ENCODE results near the gene PCSK7. TPM values are rescaled to one million over a fixed set of nuclear protein-coding genes. Genes with fewer than 3 reads are reported as not detected.

Gene PCSK7
- total RNA-seq, 1 experiment from 2014 or later, result 50.7 TPM

DNA sequence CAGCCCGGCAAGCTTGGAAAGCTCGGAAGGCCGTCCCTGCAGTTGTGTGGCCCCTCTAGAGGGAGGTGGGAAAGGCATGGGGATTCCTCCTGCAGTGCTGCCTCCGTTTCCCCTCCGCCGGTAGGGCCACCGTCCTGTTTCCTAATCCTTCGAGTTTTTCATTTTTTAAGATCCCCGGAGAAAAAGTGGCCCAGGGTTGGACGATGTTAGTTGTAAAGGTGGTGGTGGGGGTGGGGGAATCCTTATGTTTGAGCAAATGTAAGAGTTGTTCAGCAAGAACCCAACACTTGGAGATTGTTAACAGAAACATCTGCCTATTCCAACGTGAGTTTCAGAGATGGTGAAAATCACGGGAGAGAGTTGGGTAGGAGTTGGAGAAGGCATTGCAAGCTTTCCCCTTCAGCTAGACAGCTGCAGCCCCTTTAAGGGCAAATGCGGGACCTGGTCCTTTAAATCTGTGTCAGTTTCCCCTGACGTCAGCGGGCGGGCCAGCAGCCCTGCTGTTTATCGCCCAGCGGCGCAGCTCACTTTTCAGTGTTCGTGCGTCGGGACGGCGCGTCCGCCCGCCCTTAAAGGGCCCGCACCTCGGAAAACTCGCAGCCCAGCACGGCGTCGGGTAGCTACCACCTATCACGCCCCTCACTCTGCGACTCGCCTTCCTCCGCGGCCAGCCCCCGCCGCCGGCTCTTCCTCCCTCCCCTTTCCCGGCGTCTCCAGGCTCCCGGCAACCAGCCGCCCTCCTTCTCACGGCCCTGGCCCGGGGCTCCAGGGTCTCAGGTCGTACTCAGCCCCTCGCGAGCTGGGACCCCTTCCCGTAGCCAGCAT is 53.5 kb downstream of the PCSK7 start, which contains the start of gene SIDT2:
Gene SIDT2 (plus strand): TSS at position 534 of the 825 bp plus-strand sequence. CDS start 521 bp downstream, outside the sequence.
- H2BK5ac ChIP-seq (ENCODE audit: insufficient read length, low read length), result peak within 1 kb of the TSS; percentile 48
- no peak within 1 kb of the TSS for H3K56ac ChIP-seq (ENCODE audit: insufficient read length, low read depth, low read length)
- H2AK5ac ChIP-seq (ENCODE audit: insufficient read length, low read length), result no peak within 1 kb of the TSS
- H2BK12ac ChIP-seq (ENCODE audit: insufficient read length, low read depth, low read length), result no peak within 1 kb of the TSS
- H3K4me1 ChIP-seq (ENCODE audit: insufficient read depth, low read length), result peaks cover 6% of the 10 kb centered on the region; the same call in 1 of the 2 replicates
- TF ChIP-seq, protein P1, sequence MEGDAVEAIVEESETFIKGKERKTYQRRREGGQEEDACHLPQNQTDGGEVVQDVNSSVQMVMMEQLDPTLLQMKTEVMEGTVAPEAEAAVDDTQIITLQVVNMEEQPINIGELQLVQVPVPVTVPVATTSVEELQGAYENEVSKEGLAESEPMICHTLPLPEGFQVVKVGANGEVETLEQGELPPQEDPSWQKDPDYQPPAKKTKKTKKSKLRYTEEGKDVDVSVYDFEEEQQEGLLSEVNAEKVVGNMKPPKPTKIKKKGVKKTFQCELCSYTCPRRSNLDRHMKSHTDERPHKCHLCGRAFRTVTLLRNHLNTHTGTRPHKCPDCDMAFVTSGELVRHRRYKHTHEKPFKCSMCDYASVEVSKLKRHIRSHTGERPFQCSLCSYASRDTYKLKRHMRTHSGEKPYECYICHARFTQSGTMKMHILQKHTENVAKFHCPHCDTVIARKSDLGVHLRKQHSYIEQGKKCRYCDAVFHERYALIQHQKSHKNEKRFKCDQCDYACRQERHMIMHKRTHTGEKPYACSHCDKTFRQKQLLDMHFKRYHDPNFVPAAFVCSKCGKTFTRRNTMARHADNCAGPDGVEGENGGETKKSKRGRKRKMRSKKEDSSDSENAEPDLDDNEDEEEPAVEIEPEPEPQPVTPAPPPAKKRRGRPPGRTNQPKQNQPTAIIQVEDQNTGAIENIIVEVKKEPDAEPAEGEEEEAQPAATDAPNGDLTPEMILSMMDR (conservative IDR thresholded peaks at IDR 0.05), result no peak
- no peak within 1 kb of the TSS for H3K23ac ChIP-seq (ENCODE audit: insufficient read length, low read depth, low read length)
- no peaks in the 10 kb centered on the region for H3K27me3 ChIP-seq (ENCODE audit: insufficient read depth, low read length)
- H2AFZ ChIP-seq (ENCODE audit: low read length), result peak within 1 kb of the TSS; percentile 11
- H2BK20ac ChIP-seq (ENCODE audit: low read depth, low read length, poor library complexity, severe bottlenecking), result no peak within 1 kb of the TSS
- peak within 1 kb of the TSS; percentile 90 to 97 for H3K4me3 Mint-ChIP-seq
- H3K18ac ChIP-seq (ENCODE audit: insufficient read length, low read depth, low read length), result peak within 1 kb of the TSS; percentile 66
- no peaks in the 10 kb centered on the region for H3K9me3 ChIP-seq (ENCODE audit: control insufficient read depth, low read depth, low read length)
- peaks cover 0 to 17% (median 12%) of the 10 kb centered on the region in 3 experiments; a peak in 4 of 7 replicates for H3K36me3 Mint-ChIP-seq (ENCODE audit: insufficient read depth in 1 of 3, low read depth in 3 of 3)
- no peaks in the 10 kb centered on the region for H3K9me3 Mint-ChIP-seq
- WGBS (ENCODE audit: extremely low coverage, insufficient read length, low lambda C conversion rate), result no CpG with 5 or more reads among the region's 51 CpGs
- no peak within 1 kb of the TSS for H2BK15ac ChIP-seq (ENCODE audit: low read depth, low read length)
- peak within 1 kb of the TSS; percentile 95 for H3K4me2 ChIP-seq (ENCODE audit: insufficient read depth, insufficient read length, low read length)
- H4K8ac ChIP-seq (replicated peaks; ENCODE audit: insufficient read length, low read depth, low read length), result no peak within 1 kb of the TSS
- H3T11ph ChIP-seq (ENCODE audit: low read length), result no peak within 1 kb of the TSS
- peak within 1 kb of the TSS; percentile 96 to 97 (median 97) for H3K27ac Mint-ChIP-seq
- H4K5ac ChIP-seq (ENCODE audit: insufficient read length, low read depth, low read length), result no peak within 1 kb of the TSS
- H3K27ac ChIP-seq (ENCODE audit: insufficient read length, low read depth, low read length), result peak within 1 kb of the TSS; percentile 64
- H3K14ac ChIP-seq (ENCODE audit: insufficient read depth, low read length), result peak within 1 kb of the TSS; percentile 85
- peaks cover 14% of the 10 kb centered on the region for H3K23me2 ChIP-seq (ENCODE audit: insufficient read length, low read depth, low read length, poor library complexity, severe bottlenecking)
- DNase-seq, result peak; percentile 96
- no peak within 1 kb of the TSS for H4K91ac ChIP-seq (ENCODE audit: insufficient read length, low read depth, low read length)
- H3K4me1 Mint-ChIP-seq, result peaks cover 21 to 29% of the 10 kb centered on the region in 2 experiments
- H3K27me3 Mint-ChIP-seq (ENCODE audit: low read depth), result peaks cover 4% of the 10 kb centered on the region; the same call in 1 of the 2 replicates
- H3K79me2 ChIP-seq (ENCODE audit: insufficient read depth, low read length), result no peaks in the 10 kb centered on the region
- H2BK120ac ChIP-seq (ENCODE audit: low read depth, low read length, poor library complexity, severe bottlenecking), result no peak within 1 kb of the TSS
- H3K79me1 ChIP-seq (ENCODE audit: insufficient read depth, low read depth, low read length, poor library complexity, severe bottlenecking), result no peaks in the 10 kb centered on the region
- H3K4ac ChIP-seq (ENCODE audit: low read depth, low read length), result no peak within 1 kb of the TSS
- H4K20me1 ChIP-seq (ENCODE audit: control insufficient read depth, insufficient read depth, insufficient read length), result no peaks in the 10 kb centered on the region
- H3K9ac ChIP-seq (ENCODE audit: extremely low read depth, insufficient read length, low read length), result peak within 1 kb of the TSS; percentile 64
